H1 (cell line): ENCODE data around the gene PDIA5.

Source experiments
- ASH2L ChIP-seq: fragments of 200-600, 300-600 bp; sonication (generic); IDR thresholded peaks from one replicate; pipeline ENCODE4 v1.7.1; 2017; ENCODE audit warnings: low read length
- CBX5 ChIP-seq: fragments of 300-800, 300-1000 bp; sonication (generic); IDR thresholded peaks from 2 replicates; pipeline ENCODE4 v1.7.1; 2016; ENCODE audit warnings: antibody characterized with exemption, low read length, low read depth
- CTCF ChIP-seq, 3 experiments: IDR thresholded peaks; 1 replicate in 2 of 3; 2 replicates in 1 of 3; pipeline versions ENCODE4 v1.5.1 to v1.6.1; 2011; ENCODE audit warnings: low read length in 3 of 3, mild to moderate bottlenecking in 3 of 3, inconsistent platforms in 2 of 3, low read depth in 1 of 3, moderate library complexity in 1 of 3; ENCODE audit not compliant: insufficient read depth in 1 of 3; ENCODE audit errors: control extremely low read depth in 1 of 3
- EP300 ChIP-seq, 2 experiments: IDR thresholded peaks; 1 replicate in 1 of 2; 2 replicates in 1 of 2; pipeline ENCODE4 v1.6.1; 2011 to 2012; ENCODE audit warnings: low read depth in 2 of 2, low read length in 2 of 2, mild to moderate bottlenecking in 2 of 2, borderline replicate concordance in 1 of 2, inconsistent platforms in 1 of 2, moderate library complexity in 1 of 2
- HDAC2 ChIP-seq, 2 experiments: fragments of 300-600 bp in 1 of 2; sonication (generic) in 1 of 2; IDR thresholded peaks; 2 replicates each; pipeline ENCODE4 v1.6.1; 2011 to 2012; ENCODE audit warnings: low read depth in 2 of 2, low read length in 2 of 2, mild to moderate bottlenecking in 2 of 2, moderate library complexity in 2 of 2, borderline replicate concordance in 1 of 2, inconsistent platforms in 1 of 2
- JUND ChIP-seq: IDR thresholded peaks from 2 replicates; pipeline ENCODE4 v1.6.1; 2011; ENCODE audit warnings: mild to moderate bottlenecking, improper control_type of control experiment, low read length
- POLR2A ChIP-seq, 2 experiments: IDR thresholded peaks; 1 replicate in 1 of 2; 2 replicates in 1 of 2; pipeline ENCODE4 v1.6.1; 2011; ENCODE audit warnings: low read depth in 2 of 2, low read length in 2 of 2, mild to moderate bottlenecking in 2 of 2; ENCODE audit errors: control extremely low read depth in 1 of 2
- POLR2AphosphoS5 ChIP-seq: IDR thresholded peaks from 2 replicates; pipeline ENCODE4 v1.6.1; 2011; ENCODE audit warnings: low read depth, low read length
- RAD21 ChIP-seq, 2 experiments: IDR thresholded peaks in 1 of 2; conservative IDR thresholded peaks in 1 of 2; 2 replicates each; pipeline ENCODE4 v1.6.1; 2011; ENCODE audit warnings: low read depth in 2 of 2, low read length in 2 of 2, improper control_type of control experiment in 1 of 2, inconsistent platforms in 1 of 2, mild to moderate bottlenecking in 1 of 2, moderate library complexity in 1 of 2
- SUZ12 ChIP-seq: fragments of 200-600 bp; sonication (generic); IDR thresholded peaks from 2 replicates; pipeline ENCODE4 v1.6.1; 2012; ENCODE audit warnings: mild to moderate bottlenecking, inconsistent platforms, low read length, moderate library complexity, mixed read lengths
- ZNF274 ChIP-seq: IDR thresholded peaks from 2 replicates; pipeline ENCODE4 v1.7.0; 2012; ENCODE audit warnings: low read length, borderline replicate concordance; ENCODE audit errors: extremely low read depth
- TF ChIP-seq, protein P1 (sequence below): IDR thresholded peaks from 2 replicates; pipeline ENCODE4 v1.6.1; 2012; ENCODE audit warnings: inconsistent platforms

- TF ChIP-seq EP300 (IDR thresholded peaks at IDR 0.05; ENCODE audit: borderline replicate concordance in 1 of 2, low read depth in 2 of 2, low read length in 2 of 2) (no peak), CTCF (IDR thresholded peaks at IDR 0.05; ENCODE audit: control extremely low read depth in 1 of 3, insufficient read depth in 1 of 3, low read depth in 1 of 3, low read length in 3 of 3) (no peak), ASH2L (no peak), ZNF274 (no peak), SUZ12 (no peak), POLR2A (IDR thresholded peaks at IDR 0.05; ENCODE audit: control extremely low read depth in 1 of 2, low read depth in 2 of 2, low read length in 2 of 2) (no peak), CBX5 (no peak), RAD21 (IDR thresholded peaks at IDR 0.05 in 1 of 2, conservative IDR thresholded peaks at IDR 0.05 in 1 of 2; ENCODE audit: low read depth in 2 of 2, low read length in 2 of 2) (no peak), POLR2AphosphoS5 (no peak), JUND (no peak), HDAC2 (IDR thresholded peaks at IDR 0.05; ENCODE audit: borderline replicate concordance in 1 of 2, low read depth in 2 of 2, low read length in 2 of 2) (no peak)
- TF ChIP-seq, protein P1, sequence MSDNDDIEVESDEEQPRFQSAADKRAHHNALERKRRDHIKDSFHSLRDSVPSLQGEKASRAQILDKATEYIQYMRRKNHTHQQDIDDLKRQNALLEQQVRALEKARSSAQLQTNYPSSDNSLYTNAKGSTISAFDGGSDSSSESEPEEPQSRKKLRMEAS = no peak
These were observed 46.1 kb upstream of the PDIA5 start for GRCh38 chr3:123020709-123021108.
